Astrocyte (in vitro differentiated cells and primary cell): ENCODE results near the gene PRRT3.

Experiments used
- CTCF ChIP-seq: IDR thresholded peaks from 2 replicates; pipeline ENCODE4 v1.5.1; 2011; ENCODE audit warnings: low read depth, mild to moderate bottlenecking, inconsistent platforms, low read length, moderate library complexity; ENCODE audit not compliant: insufficient read depth
- EZH2 ChIP-seq: IDR thresholded peaks from 2 replicates; pipeline ENCODE4 v1.6.1; 2012; ENCODE audit warnings: mild to moderate bottlenecking, low read length, inconsistent platforms; ENCODE audit not compliant: insufficient read depth

GRCh38 chr3:9898467-9899241 is 53.6 kb downstream of the PRRT3 start:
- TF ChIP-seq CTCF (no peak), EZH2 (no peak)
